GM18508 (cell line): Measurements from ENCODE around the gene LRRC3.
"Not testable (repeated sequence)": the region's sequence is repeated elsewhere in the genome, so short reads cannot be mapped to it uniquely, and the experiment has no call there.

ENCODE experiments used
- ATAC-seq: cut with Tn5 transposase; IDR thresholded peaks from one replicate; pipeline ENCODE4 v1.9.1; 2021; ENCODE audit warnings: moderate number of reproducible peaks; ENCODE audit not compliant: insufficient read depth, unreplicated experiment

The LRRC3 gene

GRCh38 chr21:44475266-44475845, 20.0 kb downstream of the LRRC3 start:
- ATAC-seq: no peak

DNA sequence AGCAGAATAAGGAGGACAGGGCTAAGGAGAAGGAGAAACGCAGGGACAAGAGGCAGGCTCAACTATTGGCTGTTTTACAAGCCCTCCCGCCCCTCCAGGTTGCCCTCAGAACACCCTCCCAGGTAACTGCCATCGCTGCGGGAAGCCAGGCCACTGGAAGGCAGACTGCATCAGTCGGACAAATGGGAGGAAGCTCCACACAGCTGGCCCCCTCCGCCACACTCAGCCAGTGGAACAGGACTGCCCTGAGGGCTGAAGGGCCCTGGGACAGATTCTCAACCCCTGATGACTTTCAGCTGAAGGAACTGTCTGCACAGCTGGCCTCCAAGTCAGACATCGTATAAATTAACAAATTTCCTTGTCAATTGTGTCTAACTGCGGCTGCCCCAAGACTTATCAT, 21.8 kb downstream of the LRRC3 start:
- no peak for ATAC-seq

DNA sequence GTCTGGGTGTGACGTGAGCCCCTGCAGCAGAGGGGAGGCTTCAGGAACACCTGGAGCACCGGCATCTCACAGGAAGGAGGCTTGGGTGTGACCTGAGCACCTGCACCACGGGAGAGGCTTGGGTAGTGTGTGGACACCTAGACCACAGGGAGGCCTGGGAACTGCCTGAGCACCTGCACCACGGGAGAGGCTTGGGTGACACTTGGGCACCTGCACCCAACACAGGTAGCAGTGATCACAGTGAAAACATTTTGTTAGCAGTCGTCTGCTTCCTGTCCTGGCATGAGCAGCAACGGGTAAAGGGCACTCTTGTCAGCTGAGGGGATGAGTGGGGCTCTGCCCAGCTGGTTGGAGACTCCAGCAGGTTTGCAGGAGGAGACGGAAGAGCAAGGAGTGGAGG, 22.4 kb downstream of the LRRC3 start:
- ATAC-seq: no peak

DNA sequence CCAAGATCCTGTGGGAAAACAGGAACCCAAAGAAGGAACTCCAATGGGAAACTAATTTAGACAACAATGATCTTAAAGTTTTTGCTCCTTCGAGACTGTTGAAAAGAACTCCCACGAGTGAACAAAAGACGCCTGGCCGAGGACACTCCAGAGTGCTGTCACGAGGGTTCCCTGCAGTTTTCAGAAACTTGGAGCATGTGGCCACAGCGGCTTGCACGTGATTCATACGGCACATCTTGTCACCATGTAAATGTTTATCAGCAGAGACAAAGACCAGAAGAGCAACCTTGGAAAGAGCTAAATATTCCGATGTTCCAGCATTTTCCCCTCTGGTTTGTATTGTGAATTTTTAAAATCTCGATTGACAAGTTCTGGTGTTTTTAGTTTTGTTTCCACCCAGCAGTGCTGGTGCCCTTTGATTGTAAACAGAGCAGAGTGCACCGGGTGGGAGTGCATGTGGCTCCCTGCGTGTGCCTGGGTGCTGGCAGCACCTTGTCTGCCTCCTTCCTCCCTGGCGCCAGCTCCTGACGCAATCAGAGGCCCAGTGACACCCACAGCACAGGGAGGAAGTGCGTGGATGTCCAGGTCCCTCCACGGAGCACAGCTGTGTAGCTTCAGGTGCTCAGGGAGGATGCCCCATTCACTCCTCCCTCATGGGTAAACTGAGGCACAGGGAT, 23.0 kb downstream of the LRRC3 start:
- ATAC-seq: no peak

- ATAC-seq: no peak
These were observed 23.5 kb downstream of the LRRC3 start for GRCh38 chr21:44478801-44479167.

- ATAC-seq: not testable (repeated sequence)
These were observed 24.4 kb downstream of the LRRC3 start for GRCh38 chr21:44479556-44480199.

DNA sequence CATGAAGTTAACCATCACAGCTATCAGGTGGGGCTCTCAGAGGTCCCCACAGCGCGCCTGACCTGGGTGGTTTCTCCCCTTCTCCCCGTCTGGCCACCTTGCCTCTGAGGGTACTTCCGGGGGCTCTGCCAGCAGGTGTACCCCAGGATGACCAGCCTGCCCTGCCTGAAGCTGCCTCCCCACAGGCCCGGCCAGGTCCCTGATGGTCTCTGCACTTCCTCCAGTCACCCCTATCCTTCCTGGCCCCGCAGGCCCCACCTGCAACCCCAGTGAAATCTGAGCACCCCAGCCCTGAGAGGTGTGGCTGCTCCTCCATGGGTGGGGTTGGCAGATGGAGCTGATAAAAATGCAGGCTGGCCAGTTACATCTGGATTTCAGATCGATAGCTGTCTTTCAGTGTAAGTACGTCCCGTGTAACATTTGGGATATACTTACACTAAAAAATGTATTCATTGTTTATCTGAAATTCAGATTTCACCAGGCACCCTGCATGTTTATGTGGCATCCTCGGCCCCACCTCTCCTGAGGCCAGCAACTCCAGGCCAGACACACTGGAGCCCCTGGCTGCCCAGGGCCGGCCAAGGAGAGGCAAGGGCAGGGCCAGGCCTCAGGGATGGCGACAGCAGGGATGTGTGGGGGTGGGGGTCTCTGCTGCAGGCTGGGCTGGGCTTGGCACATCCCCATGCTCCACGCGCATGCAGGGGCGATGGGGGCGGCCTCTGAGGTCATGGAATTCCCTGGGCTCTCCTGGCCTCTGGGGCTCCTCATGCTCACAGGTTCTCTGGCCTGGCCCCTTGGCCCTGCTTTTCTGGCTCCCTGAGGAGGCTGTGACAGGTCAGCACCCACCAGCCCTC, 25.1 kb downstream of the LRRC3 start:
- no peak for ATAC-seq

DNA sequence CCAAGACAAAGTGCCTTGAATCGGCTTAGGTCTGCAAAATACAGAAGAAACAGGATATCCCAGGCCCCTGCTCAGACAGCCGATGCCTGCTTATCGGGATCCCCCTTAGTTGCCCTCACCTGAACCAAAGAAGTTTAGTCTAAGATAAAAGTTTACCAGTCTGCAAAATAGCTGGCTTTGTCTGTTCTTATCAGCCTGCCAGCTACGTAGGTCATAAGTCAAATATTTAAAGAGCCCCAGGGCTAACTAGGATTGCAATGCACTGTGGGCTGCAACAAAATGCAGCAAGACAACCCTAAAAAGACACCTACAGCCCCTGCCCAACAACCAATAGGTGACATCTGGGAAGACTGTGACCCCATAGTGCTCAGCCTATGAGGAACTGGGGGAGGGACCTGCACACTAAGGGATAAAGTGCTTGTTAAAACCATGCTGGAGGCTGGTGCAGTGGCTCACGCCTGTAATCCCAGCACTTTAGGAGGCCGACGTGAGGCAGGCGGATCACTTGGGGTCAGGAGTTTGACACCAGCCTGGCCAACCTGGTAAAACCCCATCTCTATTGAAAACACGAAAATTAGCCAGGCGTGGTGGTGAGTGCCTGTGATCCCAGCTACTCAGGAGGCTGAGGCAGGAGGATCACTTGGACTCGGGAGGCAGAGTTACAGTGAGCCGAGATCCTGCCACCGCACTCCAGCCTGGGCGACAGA, 27.4 kb downstream of the LRRC3 start:
- no peak for ATAC-seq

DNA sequence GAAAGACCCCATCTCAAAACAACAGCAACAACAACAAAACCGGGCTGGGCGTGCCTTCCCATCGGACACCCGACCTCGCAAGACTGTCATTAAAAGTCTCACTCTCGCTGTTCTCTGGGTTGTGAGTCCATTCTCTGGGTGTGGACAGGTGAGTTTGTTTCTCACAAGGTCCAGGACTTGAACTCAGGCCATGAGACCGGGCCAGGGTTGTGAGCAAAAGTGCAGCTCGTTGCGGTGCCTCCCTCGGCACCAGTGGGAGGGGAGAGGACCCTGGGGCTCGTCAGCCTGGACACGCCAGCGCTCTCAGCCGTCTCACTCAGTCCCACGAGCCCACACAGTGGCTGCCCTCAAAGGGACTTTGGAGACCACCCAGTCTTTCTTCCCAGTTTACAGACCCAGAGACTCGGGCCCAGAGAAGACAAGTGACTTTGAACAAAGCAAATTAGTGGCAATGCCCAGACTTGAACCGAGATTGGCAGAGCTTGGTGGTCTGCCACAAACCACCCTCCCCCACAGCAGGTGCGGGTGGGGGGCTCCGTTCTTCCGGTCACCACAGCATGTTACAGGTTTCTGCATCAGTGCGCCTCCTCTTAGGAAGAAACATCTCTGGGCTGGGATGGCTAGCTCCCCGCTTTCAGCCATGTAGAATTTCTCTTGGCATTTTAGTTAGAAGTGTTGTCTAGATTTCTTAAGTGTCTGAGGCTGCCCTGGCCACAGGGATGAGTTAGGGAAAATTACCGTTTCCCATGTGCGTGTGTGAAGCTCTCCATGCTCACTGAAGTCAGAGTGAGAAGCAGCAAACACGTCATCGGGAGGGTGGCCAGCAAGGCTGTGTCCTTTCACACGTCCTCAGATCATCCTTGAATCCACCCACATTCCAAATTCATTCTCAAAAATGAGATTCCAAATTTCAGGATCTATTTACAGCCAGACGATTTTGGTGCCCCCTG, 28.3 kb downstream of the LRRC3 start:
- ATAC-seq: no peak

GRCh38 chr21:44484498-44485253, 29.4 kb downstream of the LRRC3 start:
- ATAC-seq: no peak

DNA sequence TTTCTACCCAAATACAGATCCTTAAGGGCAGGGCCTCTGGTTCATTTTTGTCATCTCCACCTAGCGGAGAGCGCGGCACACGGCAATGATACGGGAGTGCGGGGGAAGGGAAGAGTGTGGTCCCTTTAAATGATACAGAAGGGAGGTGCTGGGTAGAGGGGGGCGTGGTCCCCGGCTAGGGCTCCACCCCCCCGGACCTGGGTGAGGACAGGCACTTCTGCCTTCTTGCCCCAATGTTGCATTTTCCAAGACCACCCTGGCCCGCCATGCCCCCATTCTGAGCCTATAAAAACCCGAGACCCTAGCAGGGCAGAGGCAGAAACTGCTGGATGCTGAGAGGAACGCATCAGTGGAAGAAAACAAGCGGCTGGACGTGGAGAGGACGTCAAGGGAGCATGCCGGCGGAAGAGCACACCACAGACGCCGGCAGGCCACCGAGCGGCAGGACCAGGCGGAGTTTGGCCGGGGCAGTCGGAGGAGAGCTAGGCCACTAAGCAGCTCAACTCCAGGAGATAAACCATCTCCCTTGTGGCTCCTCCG, 30.0 kb downstream of the LRRC3 start:
- ATAC-seq: no peak

- ATAC-seq: no peak
These were observed 30.5 kb downstream of the LRRC3 start for GRCh38 chr21:44485796-44486195.

DNA sequence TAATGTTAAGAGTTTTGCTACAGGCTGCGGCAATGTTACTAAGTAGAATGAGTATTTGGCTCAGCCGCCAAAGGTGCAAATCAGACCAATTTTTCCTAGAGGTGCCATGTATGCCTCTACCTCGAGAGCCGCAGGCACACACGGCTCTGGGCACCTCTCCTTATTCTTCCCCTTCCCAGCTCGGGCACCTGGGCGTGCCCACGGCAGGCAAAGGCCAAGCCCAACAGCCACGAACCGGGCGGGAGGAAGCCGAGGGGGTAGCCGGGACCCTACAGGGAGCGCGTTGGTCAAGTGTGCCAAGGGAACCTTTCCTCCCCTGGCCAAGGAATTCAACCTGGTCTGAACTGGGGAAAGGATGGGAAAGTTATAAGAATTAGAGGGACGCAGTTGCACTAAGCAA, 31.0 kb downstream of the LRRC3 start:
- ATAC-seq: no peak

DNA sequence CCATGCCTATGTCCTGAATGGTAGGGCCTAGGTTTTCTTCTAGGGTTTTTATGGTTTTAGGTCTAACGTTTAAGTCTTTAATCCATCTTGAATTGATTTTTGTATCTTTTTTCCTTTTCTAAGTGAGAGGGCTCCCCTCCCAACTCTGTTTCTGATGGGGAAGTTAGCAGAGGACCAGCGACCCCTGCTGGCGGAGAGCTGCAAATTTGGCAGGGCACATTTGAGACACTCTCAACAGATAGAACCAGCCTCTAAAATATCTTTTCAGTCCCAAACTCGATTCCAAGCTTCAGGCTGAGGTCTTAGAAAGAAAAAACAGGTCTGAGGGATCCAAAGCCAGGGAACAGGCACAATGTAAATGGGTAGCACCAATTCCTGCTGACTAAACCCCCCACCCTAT, 32.5 kb downstream of the LRRC3 start:
- no peak for ATAC-seq

- ATAC-seq: no peak
These were observed 34.7 kb downstream of the LRRC3 start for GRCh38 chr21:44489962-44490361.

GRCh38 chr21:44490405-44490804, 35.1 kb downstream of the LRRC3 start:
- no peak for ATAC-seq

- ATAC-seq: no peak
These were observed 35.5 kb downstream of the LRRC3 start for GRCh38 chr21:44490816-44491215.
